Parathyroid adenoma (tissue), 2 donors: ENCODE measurements around the gene XAB2.
"Not testable (repeated sequence)": the region's sequence is repeated elsewhere in the genome, so short reads cannot be mapped to it uniquely, and the experiment has no call there.

Experiments
- H2AFZ ChIP-seq: fragments of 300-600 bp; sonication (generic); one replicate; pipeline ENCODE4 v1.7.0; 2017; ENCODE audit warnings: antibody characterized with exemption, mild to moderate bottlenecking
- H3K27ac ChIP-seq: fragments of 300-600 bp; sonication (generic); one replicate; pipeline ENCODE4 v1.7.0; 2017
- H3K27me3 ChIP-seq: fragments of 300-600 bp; sonication (generic); one replicate; pipeline ENCODE4 v1.7.0; 2017; ENCODE audit warnings: low read length; ENCODE audit not compliant: control insufficient read depth, insufficient read depth
- H3K36me3 ChIP-seq: fragments of 300-600 bp; sonication (generic); one replicate; pipeline ENCODE4 v1.7.0; 2017; ENCODE audit warnings: low read length; ENCODE audit not compliant: control insufficient read depth, insufficient read depth
- H3K4me1 ChIP-seq: fragments of 300-600 bp; sonication (generic); one replicate; pipeline ENCODE4 v1.7.0; 2017; ENCODE audit warnings: control low read depth
- H3K4me2 ChIP-seq: fragments of 300-600 bp; sonication (generic); one replicate; pipeline ENCODE4 v1.7.0; 2017; ENCODE audit warnings: low read length
- H3K4me3 ChIP-seq: fragments of 300-600 bp; sonication (generic); one replicate; pipeline ENCODE4 v1.7.0; 2017; ENCODE audit warnings: low read depth, low read length
- H3K79me2 ChIP-seq: fragments of 300-600 bp; sonication (generic); one replicate; pipeline ENCODE4 v1.7.0; 2017; ENCODE audit warnings: control low read depth
- H3K9ac ChIP-seq: fragments of 300-600 bp; sonication (generic); one replicate; pipeline ENCODE4 v1.7.0; 2017; ENCODE audit warnings: mild to moderate bottlenecking
- H3K9me3 ChIP-seq: fragments of 300-600 bp; sonication (generic); one replicate; pipeline ENCODE4 v1.7.0; 2017; ENCODE audit warnings: low read length; ENCODE audit not compliant: control insufficient read depth
- CTCF ChIP-seq: fragments of 300-600 bp; sonication (generic); IDR thresholded peaks from one replicate; pipeline ENCODE4 v1.7.0; 2017; ENCODE audit warnings: antibody characterized with exemption, mild to moderate bottlenecking
- donor health status: primary hyperparathyroidism.

Gene XAB2

GRCh38 chr19:7589822-7590221 lies 39.5 kb downstream of the XAB2 start:
- no peak overlapping the region for H3K9ac ChIP-seq
- no peak overlapping the region for H3K4me2 ChIP-seq
- no peaks in the 10 kb centered on the region for H3K4me1 ChIP-seq
- no peaks in the 10 kb centered on the region for H3K27me3 ChIP-seq
- H3K9me3 ChIP-seq: no peaks in the 10 kb centered on the region
- no peak overlapping the region for H3K4me3 ChIP-seq
- H2AFZ ChIP-seq: no peak overlapping the region
- TF ChIP-seq CTCF: no peak
- no peaks in the 10 kb centered on the region for H3K79me2 ChIP-seq
- H3K27ac ChIP-seq: no peak overlapping the region
- no peaks in the 10 kb centered on the region for H3K36me3 ChIP-seq

GRCh38 chr19:7582446-7582845 lies 46.9 kb downstream of the XAB2 start:
- Histone ChIP-seq H2AFZ (no peak overlapping the region), H3K4me2 (no peak overlapping the region), H3K4me3 (no peak overlapping the region), H3K9ac (no peak overlapping the region), H3K4me1 (no peaks in the 10 kb centered on the region), H3K27ac (no peak overlapping the region), H3K36me3 (no peaks in the 10 kb centered on the region), H3K79me2 (no peaks in the 10 kb centered on the region), H3K9me3 (no peaks in the 10 kb centered on the region), H3K27me3 (no peaks in the 10 kb centered on the region)
- no peak for TF ChIP-seq CTCF

GRCh38 chr19:7579182-7579581 lies 50.2 kb downstream of the XAB2 start:
- TF ChIP-seq CTCF: no peak
- Histone ChIP-seq H3K4me2 (no peak overlapping the region), H3K79me2 (no peaks in the 10 kb centered on the region), H3K36me3 (no peaks in the 10 kb centered on the region), H3K9me3 (no peaks in the 10 kb centered on the region), H3K4me1 (no peaks in the 10 kb centered on the region), H3K4me3 (no peak overlapping the region), H3K27ac (no peak overlapping the region), H3K27me3 (no peaks in the 10 kb centered on the region), H3K9ac (no peak overlapping the region), H2AFZ (no peak overlapping the region)

- no peak overlapping the region for H2AFZ ChIP-seq
- H3K4me2 ChIP-seq: no peak overlapping the region
- H3K9me3 ChIP-seq: no peaks in the 10 kb centered on the region
- H3K79me2 ChIP-seq: no peaks in the 10 kb centered on the region
- no peaks in the 10 kb centered on the region for H3K4me1 ChIP-seq
- H3K27ac ChIP-seq: no peak overlapping the region
- no peak for TF ChIP-seq CTCF
- no peaks in the 10 kb centered on the region for H3K27me3 ChIP-seq
- H3K9ac ChIP-seq: no peak overlapping the region
- no peak overlapping the region for H3K4me3 ChIP-seq
- no peaks in the 10 kb centered on the region for H3K36me3 ChIP-seq
Observed at GRCh38 chr19:7578127-7578526, 51.2 kb downstream of the XAB2 start.

GRCh38 chr19:7577422-7577821 lies 51.9 kb downstream of the XAB2 start:
- H3K4me3 ChIP-seq, H2AFZ ChIP-seq, H3K27ac ChIP-seq, H3K79me2 ChIP-seq, H3K9ac ChIP-seq, H3K9me3 ChIP-seq, H3K4me2 ChIP-seq, H3K36me3 ChIP-seq, H3K27me3 ChIP-seq, H3K4me1 ChIP-seq: not testable (repeated sequence)
